Endothelial cell of umbilical vein (primary cell): ENCODE results near the gene NUDT14. TPM values are rescaled to one million over a fixed set of nuclear protein-coding genes. Genes with fewer than 3 reads are reported as not detected.

Experiments used
- BruUV-seq: library from RNA; stranded (reverse); fragments of 400-500 nt; replicated peaks from 2 replicates; lab custom pipeline; 2021; lab: Mats Ljungman, UMichigan
- CTCF ChIA-PET: fragments of 300-600, 350-600 bp; sonication (Branson Sonifier 250); formaldehyde crosslinking; loops from one replicate; lab custom pipeline; 2021; ENCODE audit warnings: antibody characterized with exemption, inconsistent platforms; lab: Charles Lee
- POLR2A ChIA-PET: fragments of 300-600, 350-600 bp; sonication (Branson Sonifier 250); formaldehyde crosslinking; loops from one replicate; lab custom pipeline; 2021; ENCODE audit warnings: antibody characterized with exemption, inconsistent platforms; lab: Charles Lee
- DNase-seq: peaks from one replicate; pipeline ENCODE4 v3.0.0-alpha.2; 2011; ENCODE audit warnings: low read depth, low spot score
- FAIRE-seq: peaks from 2 replicates; lab custom pipeline; 2011; peaks lifted over from hg19 to GRCh38; lab: Jason Lieb, UNC
- H2AFZ ChIP-seq: 2 replicates; pipeline ENCODE4 v1.6.0; 2012; ENCODE audit warnings: low read depth, low read length, control low read depth, inconsistent platforms
- H3K27ac ChIP-seq: 2 replicates; pipeline ENCODE4 v1.5.1; 2011; ENCODE audit warnings: low read depth, mild to moderate bottlenecking, control low read depth, low read length, moderate library complexity; ENCODE audit not compliant: insufficient read depth
- H3K27me3 ChIP-seq, 2 experiments: 2 replicates each; pipeline versions ENCODE4 v1.6.0 to v1.6.1; 2011; ENCODE audit warnings: low read length in 2 of 2, mixed read lengths in 1 of 2; ENCODE audit not compliant: control insufficient read depth in 2 of 2, insufficient read depth in 2 of 2
- H3K36me3 ChIP-seq, 2 experiments: 2 replicates in 1 of 2; 3 replicates in 1 of 2; pipeline ENCODE4 v1.5.1; 2011; ENCODE audit warnings: low read length in 2 of 2, mild to moderate bottlenecking in 1 of 2, moderate library complexity in 1 of 2; ENCODE audit not compliant: control insufficient read depth in 2 of 2, insufficient read depth in 2 of 2; ENCODE audit errors: extremely low read depth in 1 of 2
- H3K4me1 ChIP-seq: 3 replicates; pipeline ENCODE4 v1.5.1; 2011; ENCODE audit warnings: mild to moderate bottlenecking, low read length; ENCODE audit not compliant: control insufficient read depth, insufficient read depth; ENCODE audit errors: extremely low read depth
- H3K4me2 ChIP-seq: 2 replicates; pipeline ENCODE4 v1.6.1; 2011; ENCODE audit warnings: low read length, control low read depth, mixed read lengths; ENCODE audit not compliant: insufficient read depth
- H3K4me3 ChIP-seq, 3 experiments: fragments of 200-600 bp in 1 of 3; sonication (generic), shearing (Covaris generic) in 1 of 3; replicated peaks in 1 of 3; 2 replicates each; pipeline ENCODE4 v1.5.1; 2011 to 2016; ENCODE audit warnings: control low read depth in 3 of 3, low read length in 3 of 3, mild to moderate bottlenecking in 2 of 3, inconsistent platforms in 1 of 3, low read depth in 1 of 3, moderate library complexity in 1 of 3; ENCODE audit not compliant: insufficient read depth in 1 of 3
- H3K79me2 ChIP-seq: 2 replicates; pipeline ENCODE4 v1.6.0; 2012; ENCODE audit warnings: low read length, inconsistent platforms; ENCODE audit not compliant: control insufficient read depth, insufficient read depth
- H3K9ac ChIP-seq: replicated peaks from 2 replicates; pipeline ENCODE3; 2011; ENCODE audit warnings: low read length, control low read depth; ENCODE audit not compliant: insufficient read depth; ENCODE audit errors: extremely low read depth
- H3K9me1 ChIP-seq: replicated peaks from 3 replicates; pipeline ENCODE4 v1.6.0; 2011; ENCODE audit warnings: mild to moderate bottlenecking, low read length; ENCODE audit not compliant: control insufficient read depth, insufficient read depth; ENCODE audit errors: extremely low read depth
- H3K9me3 ChIP-seq: replicated peaks from 2 replicates; pipeline ENCODE4 v1.5.1; 2012; ENCODE audit warnings: low read length, inconsistent platforms; ENCODE audit not compliant: control insufficient read depth, insufficient read depth
- H4K20me1 ChIP-seq: replicated peaks from 2 replicates; pipeline ENCODE3; 2011; ENCODE audit warnings: mild to moderate bottlenecking, low read length; ENCODE audit not compliant: control insufficient read depth, insufficient read depth; ENCODE audit errors: extremely low read depth
- CTCF ChIP-seq, 2 donors: IDR thresholded peaks; 1 replicate in 1 of 2; 2 replicates in 1 of 2; pipeline ENCODE4 v1.5.1; 2011; ENCODE audit warnings: low read length in 2 of 2, mild to moderate bottlenecking in 2 of 2, moderate library complexity in 2 of 2, control low read depth in 1 of 2, inconsistent platforms in 1 of 2, low read depth in 1 of 2; ENCODE audit not compliant: insufficient read depth in 1 of 2; ENCODE audit errors: extremely low read depth in 1 of 2
- EZH2 ChIP-seq: IDR thresholded peaks from 2 replicates; pipeline ENCODE4 v1.6.1; 2012; ENCODE audit warnings: borderline replicate concordance, low read depth, mild to moderate bottlenecking, moderate library complexity, low read length, inconsistent platforms; ENCODE audit not compliant: severe bottlenecking
- FOS ChIP-seq: IDR thresholded peaks from 2 replicates; pipeline ENCODE4 v1.6.1; 2011; ENCODE audit warnings: mild to moderate bottlenecking, low read length, moderate library complexity, borderline replicate concordance; ENCODE audit not compliant: insufficient read depth
- GATA2 ChIP-seq: IDR thresholded peaks from 2 replicates; pipeline ENCODE4 v1.7.0; 2011; ENCODE audit warnings: low read depth, mild to moderate bottlenecking, moderate library complexity, mixed read lengths, low read length; ENCODE audit not compliant: insufficient read length, insufficient read depth
- JUN ChIP-seq: IDR thresholded peaks from 2 replicates; pipeline ENCODE4 v1.6.1; 2011; ENCODE audit warnings: borderline replicate concordance, low read depth; ENCODE audit not compliant: insufficient read length, insufficient read depth
- MAX ChIP-seq: IDR thresholded peaks from 2 replicates; pipeline ENCODE4 v1.6.1; 2011; ENCODE audit not compliant: insufficient read depth, insufficient read length
- MYC ChIP-seq: IDR thresholded peaks from one replicate; pipeline ENCODE4 v1.6.1; 2011; ENCODE audit warnings: mild to moderate bottlenecking, low read depth, low read length
- POLR2A ChIP-seq: IDR thresholded peaks from 2 replicates; pipeline ENCODE4 v1.6.1; 2012; ENCODE audit warnings: low read depth, mild to moderate bottlenecking, control low read depth, low read length
- POLR2AphosphoS5 ChIP-seq: IDR thresholded peaks from 2 replicates; pipeline ENCODE4 v1.6.1; 2012; ENCODE audit warnings: low read depth, mild to moderate bottlenecking, control low read depth, low read length, moderate library complexity; ENCODE audit not compliant: insufficient read depth
- dilution Hi-C: fragments of 300-500 bp; cut with MboI; formaldehyde crosslinking; loops from one replicate; pipeline ENCODE4 v1.15.0; 2019; ENCODE audit warnings: low sequenced_read_pairs; ENCODE audit not compliant: extremely low pct_ligation_motif_present
- intact Hi-C: fragments of 100-400 bp; cut with micrococcal nuclease; formaldehyde crosslinking; loops from one replicate; pipeline ENCODE4 v1.10.0; 2022
- polyA plus RNA-seq, 4 experiments: library from polyadenylated mRNA; depleted of rRNA in 3 of 4; stranded (reverse) in 3 of 4; unstranded in 1 of 4; fragments of >200 nt; gene quantifications; 2 replicates each; pipeline versions ENCODE4 v1.2.1 to v1.2.3, GENCODE V29; 2011 to 2012; ENCODE audit warnings: missing spikeins in 1 of 4
- total RNA-seq: library from RNA; stranded (reverse); gene quantifications from 2 replicates; pipeline ENCODE4 v1.2.3, GENCODE V29; 2021

Gene NUDT14
- total and polyA plus RNA-seq, 2 donors (not counting 3 experiments of a cell fraction or from before 2014, with no cell fraction given) = 97.7 to 103 TPM

GRCh38 chr14:105139831-105140239 is 41.3 kb downstream of the NUDT14 start:
- ChIA-PET POLR2A (no interaction called here), CTCF (interaction anchor here (1.1 kb wide), 1 partner anchor 50 kb away, joined by 3 read pairs; no protein-coding TSS in a partner anchor)
- Histone ChIP-seq H3K27ac (no peak overlapping the region), H3K4me2 (no peak overlapping the region), H2AFZ (no peak overlapping the region), H3K9me1 (no peaks in the 10 kb centered on the region), H3K4me1 (no peaks in the 10 kb centered on the region), H3K9ac (no peak overlapping the region), H3K9me3 (no peaks in the 10 kb centered on the region), H3K4me3 (no peak overlapping the region), H3K79me2 (no peaks in the 10 kb centered on the region), H3K27me3 (peaks cover 0 to 1% of the 10 kb centered on the region in 2 experiments), H4K20me1 (no peaks in the 10 kb centered on the region), H3K36me3 (peaks cover 7 to 17% of the 10 kb centered on the region in 2 experiments)
- no TSS peak for BruUV-seq
- FAIRE-seq (no peak), DNase-seq (no peak)
- dilution Hi-C loops = no loop called here
- peak; percentile 34 for TF ChIP-seq POLR2AphosphoS5
- TF ChIP-seq MYC = no peak
- intact Hi-C loops = no loop called here

GRCh38 chr14:105139212-105139825 is 41.8 kb downstream of the NUDT14 start:
- CTCF ChIA-PET = interaction anchor here (1.1 kb wide), 1 partner anchor 49 kb away, joined by 3 read pairs; no protein-coding TSS in a partner anchor

More at GRCh38 chr14:105139212-105139825, 41.8 kb downstream of the NUDT14 start:
- DNase-seq = no peak
- H3K27me3 ChIP-seq = peaks cover 3 to 4% of the 10 kb centered on the region in 2 experiments
- intact Hi-C loops (no loop called here), dilution Hi-C loops (no loop called here)
- no peaks in the 10 kb centered on the region for H3K9me1 ChIP-seq
- TF ChIP-seq CTCF (IDR thresholded peaks at IDR 0.05; ENCODE audit: extremely low read depth in 1 of 2, insufficient read depth in 1 of 2, low read depth in 1 of 2, low read length in 2 of 2) (no peak), FOS (no peak), GATA2 (no peak), POLR2AphosphoS5 (no peak), POLR2A (no peak), EZH2 (no peak), MAX (no peak), JUN (no peak), MYC (no peak)
- POLR2A ChIA-PET = no interaction called here
- H2AFZ ChIP-seq = no peak overlapping the region
- H3K27ac ChIP-seq = no peak overlapping the region
- H3K4me2 ChIP-seq = no peak overlapping the region
- no peak for FAIRE-seq
- no peaks in the 10 kb centered on the region for H3K79me2 ChIP-seq
- H4K20me1 ChIP-seq = no peaks in the 10 kb centered on the region
- H3K9ac ChIP-seq = no peak overlapping the region
- H3K36me3 ChIP-seq = peaks cover 7 to 17% of the 10 kb centered on the region in 2 experiments
- BruUV-seq = no TSS peak
- no peak overlapping the region for H3K4me3 ChIP-seq
- no peaks in the 10 kb centered on the region for H3K9me3 ChIP-seq
- no peaks in the 10 kb centered on the region for H3K4me1 ChIP-seq
